T-helper 2 cell (primary cell): ENCODE measurements around the gene TM9SF1.
"Not testable (repeated sequence)": the region's sequence is repeated elsewhere in the genome, so short reads cannot be mapped to it uniquely, and the experiment has no call there.

Experiments
- DNase-seq, 5 experiments: peaks; one replicate each; pipeline versions ENCODE4 v3.0.0 to v3.0.0-alpha.2; 2012 to 2022

TM9SF1 gene

GRCh38 chr14:24224618-24225071 lies 29.4 kb upstream of the TM9SF1 start:
- no peak for DNase-seq

GRCh38 chr14:24222987-24223386 lies 27.7 kb upstream of the TM9SF1 start:
- not testable (repeated sequence) for DNase-seq

- DNase-seq: no peak
Observed at GRCh38 chr14:24219521-24219920, 24.3 kb upstream of the TM9SF1 start.

GRCh38 chr14:24219080-24219479 lies 23.8 kb upstream of the TM9SF1 start:
- no peak for DNase-seq

GRCh38 chr14:24216876-24217275 lies 21.6 kb upstream of the TM9SF1 start:
- DNase-seq: not testable (repeated sequence)

GRCh38 chr14:24216345-24216699 lies 21.1 kb upstream of the TM9SF1 start:
- DNase-seq: no peak

- peak; percentile 63 to 96 (median 84) for DNase-seq
Observed at GRCh38 chr14:24215495-24216344, 20.5 kb upstream of the TM9SF1 start, which contains the start of gene MDP1. TSS of gene MDP1 (minus strand) at chr14:24216066. CDS start at chr14:24215955, 111 bp downstream.

GRCh38 chr14:24213866-24214662 lies 18.8 kb upstream of the TM9SF1 start:
- no peak for DNase-seq

- DNase-seq: peak; percentile 88 to 99 (median 95)
Observed at GRCh38 chr14:24212924-24213865, 18.0 kb upstream of the TM9SF1 start, which contains the start of gene CHMP4A. TSS of gene CHMP4A (minus strand) at chr14:24213488. CDS start at chr14:24213439, 49 bp downstream.

- DNase-seq: no peak
Observed at GRCh38 chr14:24211311-24211710, 16.1 kb upstream of the TM9SF1 start.

- DNase-seq: no peak
Observed at GRCh38 chr14:24207625-24208024, 12.4 kb upstream of the TM9SF1 start.

GRCh38 chr14:24207104-24207551 lies 11.9 kb upstream of the TM9SF1 start:
- DNase-seq: peak in 1 of 5 experiments; percentile 59

- DNase-seq: no peak
Observed at GRCh38 chr14:24206260-24207103, 11.2 kb upstream of the TM9SF1 start.

GRCh38 chr14:24204163-24205146 lies 9.2 kb upstream of the TM9SF1 start:
- DNase-seq: no peak

GRCh38 chr14:24203249-24203886 lies 8.1 kb upstream of the TM9SF1 start:
- not testable (repeated sequence) for DNase-seq

GRCh38 chr14:24202538-24202937 lies 7.3 kb upstream of the TM9SF1 start:
- DNase-seq: not testable (repeated sequence)

- no peak for DNase-seq
Observed at GRCh38 chr14:24198814-24199524, 3.7 kb upstream of the TM9SF1 start.

- no peak for DNase-seq
Observed at GRCh38 chr14:24197056-24197450, 1.8 kb upstream of the TM9SF1 start.
